ENCODE results near the gene BCL10. TPM values are rescaled to one million over a fixed set of nuclear protein-coding genes. Genes with fewer than 3 reads are reported as not detected.

The BCL10 gene
- total RNA-seq, 1 donor from 2014 or later: 27.2 TPM

GRCh38 chr1:85308833-85309350 lies 32.5 kb upstream of the BCL10 start:
- peaks cover 5% of the 10 kb centered on the region for H3K9me3 Mint-ChIP-seq
- H3K4me1 Mint-ChIP-seq: peaks cover 2% of the 10 kb centered on the region
- no peak for TF ChIP-seq CTCF (IDR thresholded peaks at IDR 0.05; ENCODE audit: unreplicated experiment)
- H3K4me3 Mint-ChIP-seq: no peak overlapping the region
- peaks cover 4% of the 10 kb centered on the region for H3K27me3 Mint-ChIP-seq (ENCODE audit: low read depth)
- H3K27ac Mint-ChIP-seq: no peak overlapping the region
- H3K36me3 Mint-ChIP-seq: no peaks in the 10 kb centered on the region
- DNase-seq (ENCODE audit: low spot score in 2 of 2, unreplicated experiment in 2 of 2): no peak

- H3K9me3 Mint-ChIP-seq: peaks cover 2% of the 10 kb centered on the region
- H3K27ac Mint-ChIP-seq: no peak overlapping the region
- no peaks in the 10 kb centered on the region for H3K36me3 Mint-ChIP-seq
- peak; percentile 81 to 95 for DNase-seq (ENCODE audit: low spot score in 2 of 2, unreplicated experiment in 2 of 2)
- peak; percentile 89 for TF ChIP-seq CTCF (IDR thresholded peaks at IDR 0.05; ENCODE audit: unreplicated experiment)
- peaks cover 4% of the 10 kb centered on the region for H3K27me3 Mint-ChIP-seq (ENCODE audit: low read depth)
- no peak overlapping the region for H3K4me3 Mint-ChIP-seq
- H3K4me1 Mint-ChIP-seq: peaks cover 2% of the 10 kb centered on the region
These were observed 31.8 kb upstream of the BCL10 start for GRCh38 chr1:85307987-85308832.

- H3K27me3 Mint-ChIP-seq (ENCODE audit: low read depth): peaks cover 4% of the 10 kb centered on the region
These were observed 29.8 kb upstream of the BCL10 start for GRCh38 chr1:85306236-85306635.

GRCh38 chr1:85303440-85304162 lies 27.2 kb upstream of the BCL10 start:
- no peaks in the 10 kb centered on the region for H3K9me3 Mint-ChIP-seq
- H3K36me3 Mint-ChIP-seq: no peaks in the 10 kb centered on the region
- H3K4me3 Mint-ChIP-seq: no peak overlapping the region
- TF ChIP-seq CTCF (IDR thresholded peaks at IDR 0.05; ENCODE audit: unreplicated experiment): no peak
- H3K27me3 Mint-ChIP-seq (ENCODE audit: low read depth): no peaks in the 10 kb centered on the region
- H3K27ac Mint-ChIP-seq: no peak overlapping the region
- peaks cover 2% of the 10 kb centered on the region for H3K4me1 Mint-ChIP-seq
- DNase-seq (ENCODE audit: low spot score in 2 of 2, unreplicated experiment in 2 of 2): no peak

More at GRCh38 chr1:85306236-85306635, 29.8 kb upstream of the BCL10 start:
- Mint-ChIP-seq H3K4me3 (no peak overlapping the region), H3K27ac (no peak overlapping the region), H3K4me1 (peaks cover 2% of the 10 kb centered on the region), H3K36me3 (no peaks in the 10 kb centered on the region), H3K9me3 (no peaks in the 10 kb centered on the region)
- no peak for DNase-seq (ENCODE audit: low spot score in 2 of 2, unreplicated experiment in 2 of 2)
- no peak for TF ChIP-seq CTCF (IDR thresholded peaks at IDR 0.05; ENCODE audit: unreplicated experiment)

- H3K27ac Mint-ChIP-seq: no peak overlapping the region
- no peak for TF ChIP-seq CTCF (IDR thresholded peaks at IDR 0.05; ENCODE audit: unreplicated experiment)
- H3K9me3 Mint-ChIP-seq: no peaks in the 10 kb centered on the region
These were observed 23.7 kb upstream of the BCL10 start for GRCh38 chr1:85300140-85300539.

More at GRCh38 chr1:85300140-85300539, 23.7 kb upstream of the BCL10 start:
- no peaks in the 10 kb centered on the region for H3K36me3 Mint-ChIP-seq
- H3K4me1 Mint-ChIP-seq: peaks cover 15% of the 10 kb centered on the region
- DNase-seq (ENCODE audit: low spot score in 2 of 2, unreplicated experiment in 2 of 2): no peak
- no peak overlapping the region for H3K4me3 Mint-ChIP-seq
- H3K27me3 Mint-ChIP-seq (ENCODE audit: low read depth): no peaks in the 10 kb centered on the region

Measured in mesothelial cell of epicardium (in vitro differentiated cells).